HG02642 (cell line): ENCODE results near the gene RRP36.

Experiments
- ATAC-seq: cut with Tn5 transposase; IDR thresholded peaks from one replicate; pipeline ENCODE4 v1.9.1; 2021; ENCODE audit warnings: mild to moderate bottlenecking; ENCODE audit not compliant: unreplicated experiment, poor library complexity

The RRP36 gene

DNA sequence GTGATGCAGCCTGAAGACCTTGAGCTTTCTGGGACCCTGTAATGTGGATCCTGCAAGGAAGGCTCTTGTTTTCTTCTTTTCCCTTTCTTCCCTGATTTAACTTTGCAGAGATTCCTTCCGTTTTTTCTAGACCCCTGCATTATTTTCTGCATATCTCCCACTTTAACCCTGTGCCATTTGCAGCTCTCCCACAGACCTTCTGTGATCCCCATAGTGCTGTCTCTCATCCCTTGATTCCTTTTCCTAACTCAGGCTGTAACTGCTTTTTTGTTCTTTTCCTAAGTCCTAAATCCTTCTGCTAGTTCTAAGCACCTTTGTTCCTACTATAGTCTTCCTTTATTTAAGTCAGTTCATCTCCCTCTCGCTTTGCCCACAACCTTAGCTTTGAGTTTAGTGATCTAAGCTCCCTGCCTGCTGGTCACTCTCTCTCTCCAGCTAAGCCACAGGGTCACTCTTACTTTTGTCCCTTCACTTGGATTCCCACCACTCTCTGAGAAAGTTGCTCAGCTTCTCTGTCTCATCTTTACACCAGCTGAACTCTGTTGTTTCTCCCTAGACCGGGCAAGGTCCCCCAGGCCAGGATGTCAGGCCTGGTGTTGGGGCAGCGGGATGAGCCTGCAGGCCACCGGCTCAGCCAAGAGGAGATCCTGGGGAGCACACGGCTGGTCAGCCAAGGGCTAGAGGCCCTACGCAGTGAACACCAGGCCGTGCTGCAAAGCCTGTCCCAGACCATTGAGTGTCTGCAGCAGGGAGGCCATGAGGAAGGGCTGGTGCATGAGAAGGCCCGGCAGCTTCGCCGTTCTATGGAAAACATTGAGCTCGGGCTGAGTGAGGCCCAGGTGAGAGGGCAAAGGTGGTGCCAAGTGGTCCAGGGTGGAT lies 39.6 kb downstream of the RRP36 start:
- no peak for ATAC-seq

DNA sequence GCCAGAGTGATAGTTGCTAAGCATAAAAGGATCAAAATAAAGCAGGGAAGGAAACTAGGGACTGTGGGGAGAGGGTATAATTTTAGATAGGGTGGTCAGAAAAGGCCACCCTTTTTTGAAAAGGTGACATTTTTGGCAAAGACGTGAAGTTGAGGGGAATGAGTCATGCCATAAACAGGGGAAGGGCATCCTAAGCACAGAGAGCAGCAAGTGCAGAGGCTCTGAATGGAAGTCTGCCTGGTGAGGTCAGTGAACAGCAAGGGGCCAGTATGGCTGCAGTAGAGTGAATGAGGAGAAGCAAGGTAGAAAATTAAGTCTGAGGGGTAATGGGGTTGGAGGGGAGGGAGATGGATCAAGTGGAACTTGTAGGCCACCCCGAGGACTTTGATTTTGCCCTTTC lies 40.4 kb downstream of the RRP36 start:
- ATAC-seq = no peak

DNA sequence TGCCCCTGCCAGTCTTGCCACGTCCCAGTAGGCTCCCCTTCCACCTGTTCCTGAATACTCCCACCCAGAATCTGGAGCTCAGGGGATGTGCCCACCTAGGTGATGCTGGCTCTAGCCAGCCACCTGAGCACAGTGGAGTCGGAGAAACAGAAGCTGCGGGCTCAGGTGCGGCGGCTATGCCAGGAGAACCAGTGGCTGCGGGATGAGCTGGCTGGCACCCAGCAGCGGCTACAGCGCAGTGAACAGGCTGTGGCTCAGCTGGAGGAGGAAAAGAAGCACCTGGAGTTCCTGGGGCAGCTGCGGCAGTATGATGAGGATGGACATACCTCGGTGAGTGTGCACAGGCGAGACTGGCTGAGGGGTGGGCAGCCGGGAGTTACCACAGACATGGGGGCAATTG lies 41.4 kb downstream of the RRP36 start:
- no peak for ATAC-seq

DNA sequence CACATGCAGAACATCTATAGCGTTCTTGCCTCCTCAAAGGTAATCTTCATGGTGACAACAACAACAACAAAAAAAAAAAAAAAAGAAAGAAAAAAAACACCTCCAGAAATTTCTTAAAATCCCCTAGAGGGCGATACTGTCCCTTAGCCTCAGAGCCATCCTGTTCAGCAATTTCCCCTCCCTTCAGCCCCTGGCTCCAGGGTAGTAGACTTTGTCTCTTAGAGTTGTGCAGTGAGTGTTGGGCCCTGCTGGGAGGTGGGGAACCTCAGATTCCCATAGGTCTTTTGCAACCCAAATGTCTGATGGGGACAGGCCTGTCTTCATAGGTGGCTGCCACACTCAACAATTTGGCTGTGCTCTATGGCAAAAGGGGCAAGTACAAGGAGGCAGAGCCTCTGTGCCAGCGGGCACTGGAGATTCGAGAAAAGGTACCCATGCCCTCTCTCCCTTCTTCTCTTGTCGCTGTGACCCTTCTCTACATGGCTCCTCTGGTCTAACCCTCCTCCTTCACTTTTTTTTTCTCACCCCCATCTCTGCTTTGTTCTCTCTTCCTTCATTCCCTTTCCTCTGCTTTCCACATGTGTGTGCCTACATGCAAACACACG lies 48.7 kb downstream of the RRP36 start:
- no peak for ATAC-seq

DNA sequence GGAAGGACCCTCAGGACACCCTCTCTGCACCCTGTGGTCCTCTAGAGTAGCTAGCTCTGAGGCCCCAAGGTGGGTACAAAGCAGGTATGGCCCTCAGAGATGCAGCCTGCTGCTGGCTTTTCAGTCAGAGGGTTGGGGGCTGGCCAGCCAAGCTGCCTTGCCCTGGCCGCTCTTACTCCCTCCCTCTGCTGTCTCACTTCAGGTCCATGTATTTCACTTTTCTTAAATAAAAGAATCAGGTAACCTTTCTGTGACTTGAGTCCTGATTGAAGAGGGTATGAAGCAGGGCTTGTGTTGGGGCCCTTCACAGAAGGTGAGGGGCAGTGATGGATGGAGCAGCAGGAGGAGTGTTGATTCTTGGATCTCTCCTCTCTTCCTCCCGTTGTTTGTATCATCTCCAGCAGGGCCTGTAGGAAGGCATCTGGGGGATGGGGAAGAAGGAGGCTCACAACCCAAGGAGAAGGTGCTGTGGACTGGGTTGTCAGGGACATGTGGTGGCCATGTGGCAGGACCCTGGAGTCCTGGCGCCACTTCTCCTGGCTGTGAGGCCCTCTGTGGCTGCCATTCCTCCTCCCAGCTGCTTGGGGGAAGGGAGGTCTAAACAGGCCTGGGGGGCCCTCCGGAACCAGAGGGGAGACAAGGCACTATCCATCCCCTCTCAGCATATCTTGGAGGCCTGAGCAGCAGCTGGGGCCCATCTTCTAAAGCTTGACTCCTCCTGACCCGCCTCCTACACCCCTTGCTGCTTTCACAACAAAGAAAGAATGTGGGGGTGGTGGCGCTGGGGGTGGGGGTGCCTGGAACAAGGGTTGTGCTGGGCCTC lies 53.6 kb downstream of the RRP36 start:
- ATAC-seq = no peak

DNA sequence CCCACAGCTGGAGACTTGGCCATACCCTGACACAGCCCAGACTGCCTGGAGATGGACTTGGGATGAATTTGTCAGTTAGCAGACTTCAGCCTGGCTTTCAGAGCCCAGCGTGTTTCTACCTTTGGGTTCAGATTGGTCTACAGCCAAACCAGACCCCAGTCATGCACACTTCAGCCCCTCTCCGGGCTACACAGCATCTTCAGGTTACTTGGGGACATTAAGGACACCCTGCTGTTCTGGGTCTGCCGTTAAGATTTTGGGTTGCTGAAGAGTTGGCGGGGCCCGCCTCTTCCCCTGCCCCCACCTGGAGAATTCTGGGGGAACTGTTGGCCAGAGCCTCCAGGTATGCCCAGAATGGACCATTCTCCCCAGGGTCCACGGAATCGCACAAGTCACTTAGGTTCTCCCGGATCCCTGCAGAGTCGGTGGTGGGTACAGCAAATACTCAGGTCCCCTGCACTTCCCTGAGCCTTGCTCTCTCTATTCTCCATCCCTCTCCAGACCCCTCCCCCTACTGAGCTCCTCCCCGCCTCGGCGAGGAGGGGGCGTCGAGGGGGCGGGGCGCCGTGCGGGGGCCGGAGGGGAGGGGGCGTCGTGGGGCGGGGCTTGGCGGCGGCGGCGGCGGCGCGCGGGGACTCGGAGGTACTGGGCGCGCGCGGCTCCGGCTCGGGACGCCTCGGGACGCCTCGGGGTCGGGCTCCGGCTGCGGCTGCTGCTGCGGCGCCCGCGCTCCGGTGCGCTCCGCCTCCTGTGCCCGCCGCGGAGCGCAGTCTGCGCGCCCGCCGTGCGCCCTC lies 54.4 kb downstream of the RRP36 start, which contains the start of gene PTK7:
Gene PTK7, plus strand, starts transcription at position 645 of the 794 bp plus-strand sequence. CDS start 175 bp downstream, outside the sequence.
- ATAC-seq = no peak

DNA sequence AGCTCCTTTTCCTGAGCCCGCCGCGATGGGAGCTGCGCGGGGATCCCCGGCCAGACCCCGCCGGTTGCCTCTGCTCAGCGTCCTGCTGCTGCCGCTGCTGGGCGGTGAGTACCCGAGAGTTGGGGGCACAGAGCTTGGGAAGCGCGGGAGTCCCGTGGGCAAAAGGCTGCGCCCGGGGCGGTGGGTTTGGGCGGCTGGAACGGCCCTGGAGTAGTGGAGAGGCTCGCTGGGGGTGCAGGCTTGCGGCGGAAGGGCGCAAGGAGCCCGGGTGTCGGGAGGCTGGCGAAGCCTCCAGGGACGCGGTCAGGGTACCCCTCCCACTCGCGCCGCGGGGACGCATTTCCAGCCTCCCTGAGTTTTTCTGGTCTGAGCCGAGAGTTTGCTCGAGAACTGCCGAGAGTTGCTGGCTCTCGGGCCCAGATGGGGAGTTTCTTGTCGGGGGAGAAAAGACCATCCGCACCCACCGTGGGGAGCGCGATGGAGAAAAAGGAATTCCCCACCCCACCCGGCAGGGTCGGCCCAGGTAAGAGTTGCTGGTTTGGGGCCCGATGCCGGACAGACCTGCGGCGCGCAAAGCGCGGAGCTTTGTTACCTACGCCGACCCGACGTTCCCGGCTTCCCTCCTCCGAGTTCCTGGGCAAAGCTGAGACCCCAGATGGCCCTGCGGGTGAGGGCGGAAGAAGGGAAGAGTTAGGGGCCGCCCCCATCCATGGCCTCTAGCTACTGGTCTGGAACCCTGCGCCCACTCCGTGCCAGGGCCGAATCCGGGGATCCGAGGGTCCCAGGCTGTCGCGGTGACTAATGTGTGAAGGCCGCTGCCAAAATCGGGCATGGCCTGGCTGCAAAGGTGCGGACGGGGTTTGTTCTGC lies 55.3 kb downstream of the RRP36 start:
- ATAC-seq = no peak

DNA sequence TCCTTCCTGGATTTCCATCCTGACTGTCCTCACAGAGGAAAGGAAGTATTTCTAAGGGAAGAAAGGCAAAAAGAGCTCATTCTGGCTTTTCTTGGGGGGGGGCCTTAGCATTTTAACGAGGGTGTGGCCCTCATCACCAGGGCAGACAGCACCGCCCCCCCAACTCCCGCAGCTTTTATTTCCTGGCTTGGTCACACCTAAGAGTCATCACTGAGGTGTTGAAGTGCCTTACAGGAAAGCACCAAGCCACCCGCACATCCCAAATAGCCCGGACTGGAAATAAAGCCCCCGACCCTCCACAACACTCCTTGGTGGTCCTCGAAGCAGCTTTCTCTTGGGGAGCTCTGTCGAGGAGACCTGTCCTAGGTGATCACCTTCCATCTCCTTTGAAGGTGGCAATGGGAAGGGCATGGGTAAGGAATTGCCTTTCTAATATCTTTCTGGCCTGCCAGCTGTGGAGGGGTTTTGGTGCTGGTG lies 55.9 kb downstream of the RRP36 start:
- ATAC-seq = no peak

DNA sequence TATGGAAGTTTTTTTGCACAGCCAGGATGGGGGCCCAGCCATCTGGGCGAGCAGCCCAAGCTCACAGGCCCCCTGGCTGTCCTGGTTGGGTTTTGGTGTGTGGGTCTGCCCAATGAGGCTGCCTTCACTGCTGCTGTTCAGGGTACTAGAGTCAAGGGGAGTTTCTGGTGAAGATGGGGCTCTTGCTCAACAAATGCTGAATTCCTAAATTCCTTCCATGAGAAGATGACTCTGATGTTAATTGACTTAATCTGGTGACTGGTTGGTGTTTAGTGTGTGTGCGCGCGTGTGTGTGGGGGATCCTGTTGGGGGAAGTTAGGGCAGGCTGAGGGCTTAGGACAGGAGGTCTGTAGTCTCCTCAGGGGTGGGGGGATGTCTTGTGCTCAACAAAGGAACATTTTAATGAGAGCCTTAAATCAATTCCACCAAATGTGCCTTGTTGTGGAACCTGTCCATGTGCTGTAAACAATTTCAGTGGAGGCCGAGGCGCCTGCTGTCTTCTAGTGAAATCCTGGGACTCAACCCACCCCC lies 56.6 kb downstream of the RRP36 start:
- no peak for ATAC-seq

DNA sequence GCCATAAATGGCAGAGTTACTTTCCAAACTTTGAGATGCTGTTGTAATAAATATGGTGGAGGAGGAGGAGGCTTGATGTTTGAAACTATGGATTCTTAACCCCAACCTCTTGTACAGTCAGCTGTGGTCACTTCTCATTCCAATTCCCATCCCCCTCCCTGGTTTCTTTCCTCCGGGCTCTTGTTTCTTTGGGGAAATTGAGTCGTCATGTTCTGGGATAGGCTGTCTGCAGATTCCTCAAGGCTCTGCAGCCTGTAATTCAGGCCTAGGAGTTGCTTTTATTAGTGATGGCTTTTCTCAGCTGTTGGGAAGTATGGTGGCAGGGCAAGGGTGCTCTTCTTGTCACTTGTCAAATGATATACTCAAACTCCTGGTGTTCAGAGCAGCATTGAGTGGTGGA lies 57.3 kb downstream of the RRP36 start:
- ATAC-seq = no peak
